Activated CD4-positive, alpha-beta T cell treated with anti-CD3 and anti-CD28 coated beads, Interleukin-2, Interleukin-4, amounts not matched to agents 100 ng/mL and 50 ng/mL, durations not matched to agents 16 hours and 8 hours (primary cell): ENCODE measurements around the gene KNCN.

Experiments used
- DNase-seq: peaks from one replicate; pipeline ENCODE4 v3.0.0-alpha.2; 2020; ENCODE audit warnings: low spot score

KNCN gene

GRCh38 chr1:46543761-46544560 lies 7.5 kb downstream of the KNCN start:
- no peak for DNase-seq

GRCh38 chr1:46543382-46543760 lies 8.1 kb downstream of the KNCN start:
- DNase-seq, result no peak

- DNase-seq, result no peak
Observed at GRCh38 chr1:46539972-46540371, 11.5 kb downstream of the KNCN start.

DNA sequence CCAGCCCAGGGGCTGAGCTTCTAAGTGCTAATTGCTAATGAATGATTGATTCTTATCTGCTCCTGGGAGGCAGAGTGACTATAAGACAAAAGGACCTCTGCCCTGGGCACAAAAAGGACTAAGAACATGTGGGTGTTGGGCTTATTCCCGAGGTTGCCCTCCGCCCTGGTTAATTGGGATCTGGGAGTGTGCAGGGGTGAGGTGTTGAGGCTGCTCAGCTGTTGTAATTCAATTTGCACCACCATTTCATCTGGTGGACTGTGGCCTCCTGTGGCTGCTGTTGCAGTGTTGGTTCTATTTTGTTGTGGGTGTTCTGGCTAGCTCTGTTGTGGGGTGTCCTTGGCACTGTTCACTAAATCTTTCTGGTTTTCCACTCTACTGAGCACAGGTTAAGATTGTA lies 13.3 kb downstream of the KNCN start:
- DNase-seq, result no peak

GRCh38 chr1:46537651-46538050 lies 13.8 kb downstream of the KNCN start:
- DNase-seq, result no peak

DNA sequence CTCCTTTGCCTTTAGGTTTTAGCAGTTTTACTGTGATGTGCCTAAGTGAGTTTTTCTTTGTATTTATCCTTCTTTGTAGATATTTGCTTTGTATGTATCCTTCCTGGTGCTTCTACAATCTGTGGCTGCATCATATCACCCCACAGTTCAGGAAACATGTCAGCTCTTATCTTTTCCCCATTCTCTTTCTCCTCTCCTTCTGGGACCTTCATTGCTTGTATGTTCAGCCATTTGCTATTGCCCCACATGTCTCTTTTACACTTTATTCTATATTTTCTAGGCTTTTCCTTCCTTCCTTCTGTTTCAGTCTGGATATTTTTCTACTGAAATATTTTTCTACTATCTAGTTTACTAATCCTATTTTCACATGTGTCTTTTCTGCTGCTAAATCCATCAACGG lies 14.9 kb downstream of the KNCN start:
- no peak for DNase-seq

DNA sequence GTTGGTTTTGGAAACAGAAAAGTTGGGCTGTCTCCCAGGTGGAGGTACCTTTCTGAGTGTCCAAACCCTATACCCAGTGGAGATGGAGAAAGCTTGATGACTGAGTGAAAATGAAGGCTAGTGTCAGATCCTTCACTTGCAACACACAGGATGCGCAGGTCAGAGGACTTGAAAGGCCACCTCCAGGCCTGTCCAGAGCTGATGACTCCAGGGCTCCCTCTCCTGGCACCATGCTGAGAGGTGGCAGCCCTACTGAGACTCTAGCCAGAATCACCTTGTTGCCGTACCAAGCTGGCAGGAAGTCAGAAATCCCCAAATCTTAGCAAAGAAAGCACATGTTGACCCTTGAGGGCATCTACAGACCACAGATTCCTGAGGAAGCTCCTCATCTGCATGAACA lies 16.4 kb downstream of the KNCN start:
- DNase-seq, result peak; percentile 33

DNA sequence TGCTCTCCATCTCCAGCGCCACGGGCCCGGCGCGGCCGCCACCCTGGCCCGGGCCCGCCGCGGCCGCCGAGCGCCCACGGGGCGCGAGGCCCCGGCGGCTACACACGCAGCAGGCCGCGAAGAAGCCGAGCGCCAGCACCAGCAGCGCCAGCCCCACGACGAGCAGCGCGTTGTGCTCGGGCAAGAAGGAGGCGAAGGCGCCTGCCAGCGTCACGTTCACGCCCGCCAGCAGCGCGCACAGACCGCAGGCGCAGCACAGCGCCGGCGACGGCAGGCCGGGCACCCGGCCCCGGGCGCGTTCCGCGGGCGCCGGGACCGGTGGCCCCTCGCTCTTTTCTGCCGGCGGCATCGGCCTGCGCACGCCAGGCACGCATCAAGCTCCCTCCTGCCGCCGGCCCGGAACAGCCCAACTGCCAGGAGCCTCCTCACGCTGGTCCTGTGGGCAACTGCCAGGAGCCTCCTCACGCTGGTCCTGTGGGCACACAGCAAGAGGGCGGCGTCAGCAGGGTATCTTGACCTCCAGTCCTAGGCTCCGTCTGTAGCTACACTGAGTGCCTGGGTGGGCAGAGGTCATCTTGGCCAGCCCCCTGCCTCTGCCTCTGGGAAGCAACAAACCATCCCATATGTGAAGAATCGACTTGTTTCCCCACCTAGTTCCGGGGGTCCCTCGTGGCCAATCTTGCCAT lies 18.1 kb downstream of the KNCN start:
- DNase-seq, result no peak

DNA sequence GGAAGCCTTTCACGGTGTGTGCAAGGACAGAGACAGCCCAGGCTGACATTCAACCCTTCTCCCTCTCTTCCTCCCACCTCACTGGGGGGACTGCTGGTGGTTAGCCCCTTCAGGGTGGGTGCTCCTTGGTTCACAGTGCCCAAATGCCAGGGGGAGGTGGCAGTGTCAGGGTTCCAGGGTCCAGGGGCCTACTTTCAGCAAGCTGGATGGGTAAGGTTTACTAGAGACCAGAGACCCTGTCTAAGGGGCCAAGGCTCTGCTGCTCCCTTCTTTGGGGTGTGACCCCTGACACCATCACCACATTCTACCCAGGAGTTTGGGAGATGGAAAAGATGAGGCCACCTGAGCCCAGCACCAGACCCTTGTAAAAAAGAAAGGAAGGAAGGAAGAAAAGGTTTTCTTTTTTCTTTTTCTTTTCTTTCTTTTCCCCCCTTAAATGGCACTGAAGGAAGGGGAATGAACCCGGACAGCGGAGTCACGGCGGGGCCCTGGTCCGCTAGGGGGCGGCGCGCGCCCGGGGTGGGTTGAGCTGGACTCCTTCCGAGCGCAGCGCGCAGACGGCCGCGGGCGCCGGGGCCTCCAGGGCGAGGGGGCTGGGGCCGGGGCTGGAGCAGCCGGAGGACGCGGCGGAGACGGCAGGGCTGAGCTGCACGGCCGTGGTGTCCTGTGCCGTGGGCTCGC lies 18.8 kb downstream of the KNCN start:
- DNase-seq, result peak; percentile 60

- DNase-seq, result peak; percentile 56
Observed at GRCh38 chr1:46532095-46532494, 19.4 kb downstream of the KNCN start.

GRCh38 chr1:46530791-46531409 lies 20.5 kb downstream of the KNCN start:
- DNase-seq, result no peak

DNA sequence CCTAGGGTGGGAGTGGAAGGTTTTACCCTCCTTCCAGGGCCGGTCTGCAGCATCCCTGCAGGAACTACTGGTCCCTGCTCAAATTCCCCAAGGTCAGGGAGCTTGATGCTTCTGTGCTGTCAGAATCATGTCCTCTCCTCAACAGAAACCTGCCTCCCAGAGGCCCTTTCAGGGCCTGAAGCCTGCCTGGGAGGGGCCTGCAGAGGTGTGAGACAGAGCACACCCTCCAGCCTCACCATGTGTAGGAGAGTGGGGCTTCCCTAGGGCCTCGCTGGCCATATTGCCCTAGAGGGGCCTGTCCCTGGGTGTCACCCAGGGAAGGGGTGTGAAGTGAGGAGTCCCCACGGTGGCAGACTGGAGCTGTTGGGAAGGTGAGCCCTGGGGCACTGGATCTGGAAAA lies 21.1 kb downstream of the KNCN start:
- no peak for DNase-seq

- peak; percentile 62 for DNase-seq
Observed at GRCh38 chr1:46529031-46529630, 22.3 kb downstream of the KNCN start.

- DNase-seq, result no peak
Observed at GRCh38 chr1:46528297-46528955, 23.0 kb downstream of the KNCN start.

- DNase-seq, result peak; percentile 83
Observed at GRCh38 chr1:46527474-46528296, 23.8 kb downstream of the KNCN start.

GRCh38 chr1:46526691-46527291 lies 24.7 kb downstream of the KNCN start:
- DNase-seq, result no peak

DNA sequence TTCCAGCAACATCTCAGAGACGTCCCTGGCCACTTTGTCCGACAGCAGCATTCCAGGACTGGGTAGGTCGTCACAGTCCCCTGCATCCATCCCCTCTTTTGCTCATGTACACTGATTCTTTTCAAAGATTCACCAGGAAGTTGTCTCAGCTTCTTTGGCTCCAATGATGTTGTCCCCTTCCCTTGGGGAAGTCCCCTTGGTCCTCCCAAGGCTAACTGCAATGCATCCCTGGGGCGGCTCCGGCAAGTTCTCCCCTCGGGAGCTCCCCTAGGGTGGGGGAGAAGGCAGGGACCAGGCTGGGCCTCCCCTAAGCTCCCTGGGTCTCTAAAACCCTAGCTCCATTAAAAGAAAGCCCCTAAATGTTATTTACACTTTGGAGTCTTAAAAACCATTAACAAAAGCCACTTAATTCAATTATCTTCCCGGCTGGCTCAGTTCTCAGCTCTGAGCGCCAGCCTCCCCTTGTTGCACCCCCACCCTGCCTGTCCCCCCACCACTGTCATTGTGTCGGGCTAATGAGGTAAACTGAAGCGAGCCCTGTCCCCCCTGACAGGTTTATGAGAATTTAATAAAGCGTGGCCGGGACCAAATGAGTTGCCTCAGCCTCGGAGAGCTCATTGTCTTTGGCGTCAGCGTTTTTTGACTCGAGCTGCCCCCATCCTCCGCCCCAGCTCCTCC lies 25.3 kb downstream of the KNCN start:
- DNase-seq, result no peak

DNA sequence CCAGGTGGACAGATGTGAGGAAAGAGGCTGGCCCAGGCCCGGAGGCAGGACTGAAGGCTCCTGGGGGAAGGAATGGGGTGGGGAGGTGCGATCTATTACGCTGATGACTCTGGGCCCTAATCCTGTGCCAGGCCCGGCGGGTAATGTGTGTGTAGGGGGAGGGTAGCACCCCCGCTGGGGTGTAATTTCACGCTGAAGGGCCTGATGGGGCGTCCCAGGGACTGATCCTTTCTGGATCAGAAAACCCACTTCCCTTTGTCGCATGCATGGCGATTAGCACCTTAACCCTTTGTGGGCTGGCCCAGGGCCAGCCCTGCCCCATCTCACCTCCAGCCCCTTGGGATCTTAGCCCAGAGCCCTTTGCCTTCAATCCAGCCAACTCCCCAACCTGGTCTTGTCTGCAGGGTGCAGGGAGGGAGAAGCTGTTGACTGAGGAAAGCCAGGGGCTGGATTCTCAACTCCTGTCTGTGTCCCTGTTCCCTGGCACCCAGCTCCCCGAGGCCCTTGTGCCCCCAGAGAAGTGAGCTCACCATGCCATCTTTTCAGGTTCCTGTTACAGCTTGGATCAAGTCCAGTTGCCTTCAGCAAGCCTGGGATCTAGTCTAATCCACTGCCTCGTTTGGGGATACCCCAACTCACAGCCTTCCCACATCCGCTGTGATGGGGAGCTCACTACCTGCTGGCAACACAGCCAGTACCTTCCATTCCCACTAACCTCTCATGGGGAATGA lies 26.0 kb downstream of the KNCN start:
- no peak for DNase-seq

GRCh38 chr1:46524843-46525242 lies 26.6 kb downstream of the KNCN start:
- no peak for DNase-seq
